Fibroblast of skin of scalp (primary cell): Measurements from ENCODE around the gene CPT2. TPM values are rescaled to one million over a fixed set of nuclear protein-coding genes. Genes with fewer than 3 reads are reported as not detected.

Experiments
- DNase-seq: peaks from one replicate; pipeline ENCODE4 v3.0.0-alpha.2; 2013
- polyA plus RNA-seq, 2 experiments: library from polyadenylated mRNA; unstranded; fragments of 120-200 nt; gene quantifications; one replicate each; pipeline ENCODE4 v1.2.1, GENCODE V29; 2013; ENCODE audit not compliant: insufficient read length in 2 of 2

Gene CPT2
- polyA plus RNA-seq (2013, experiment 1 of 2; ENCODE audit: insufficient read length) = 9.2 TPM
- 9.7 TPM for polyA plus RNA-seq (2013, experiment 2 of 2; ENCODE audit: insufficient read length)

DNA sequence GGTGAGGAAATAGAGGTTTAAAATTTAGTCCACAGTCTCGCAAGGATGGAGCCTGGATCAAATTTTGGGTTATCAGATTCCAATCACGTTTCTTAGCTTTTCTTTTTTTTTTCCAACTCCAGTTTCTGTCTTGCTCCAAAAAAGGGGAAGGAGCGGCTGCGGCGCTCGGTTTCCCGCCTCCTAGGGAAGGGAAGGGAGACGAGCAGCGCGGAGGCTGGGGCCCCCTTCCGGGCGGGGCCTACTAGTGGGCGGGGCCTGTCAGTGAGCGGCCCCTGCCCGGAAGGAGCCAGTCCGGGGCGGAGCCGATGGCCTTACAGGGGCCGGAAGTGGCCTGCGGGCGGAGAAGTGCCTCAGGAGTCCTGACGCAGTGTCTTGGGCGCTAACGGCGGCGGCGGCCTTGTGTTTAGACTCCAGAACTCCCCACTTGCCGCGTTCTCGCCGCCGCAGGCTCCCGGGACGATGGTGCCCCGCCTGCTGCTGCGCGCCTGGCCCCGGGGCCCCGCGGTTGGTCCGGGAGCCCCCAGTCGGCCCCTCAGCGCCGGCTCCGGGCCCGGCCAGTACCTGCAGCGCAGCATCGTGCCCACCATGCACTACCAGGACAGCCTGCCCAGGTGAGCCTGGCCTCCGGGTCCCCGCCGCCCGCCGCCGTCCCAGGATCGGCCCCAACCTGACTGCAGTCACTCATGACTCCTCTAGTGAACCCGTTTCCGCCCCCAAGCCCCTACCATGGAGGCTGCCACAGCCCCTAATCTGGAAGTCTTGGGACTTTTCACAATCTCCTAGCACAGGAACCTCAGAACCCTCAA is at the start of gene CPT2:
Gene CPT2 (plus strand): TSS at position 340 of the 806 bp plus-strand sequence. CDS start 120 bp downstream, at position 460.
- DNase-seq = peak; percentile 93

DNA sequence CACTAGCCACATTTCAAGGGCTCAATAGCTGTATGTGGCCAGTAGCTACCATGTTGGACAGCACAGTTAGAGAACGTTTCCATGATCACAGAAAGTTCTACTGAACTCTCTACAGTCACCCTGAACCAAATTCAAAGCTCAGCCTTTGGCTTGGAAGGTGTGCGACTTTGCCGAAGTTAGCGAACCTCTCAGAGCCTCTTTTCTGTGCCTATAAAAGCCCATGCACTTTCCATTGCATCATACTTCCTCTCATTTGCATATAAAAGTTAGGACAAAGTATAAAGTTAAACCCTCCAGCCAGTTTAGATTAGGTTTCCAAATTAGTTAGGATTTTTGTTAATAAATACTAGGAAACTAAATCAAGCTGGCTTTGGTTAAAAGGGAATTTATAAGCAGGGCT is 49.5 kb upstream of the CPT2 start:
- DNase-seq = no peak

GRCh38 chr1:53148123-53148522 is 48.5 kb upstream of the CPT2 start:
- no peak for DNase-seq

DNA sequence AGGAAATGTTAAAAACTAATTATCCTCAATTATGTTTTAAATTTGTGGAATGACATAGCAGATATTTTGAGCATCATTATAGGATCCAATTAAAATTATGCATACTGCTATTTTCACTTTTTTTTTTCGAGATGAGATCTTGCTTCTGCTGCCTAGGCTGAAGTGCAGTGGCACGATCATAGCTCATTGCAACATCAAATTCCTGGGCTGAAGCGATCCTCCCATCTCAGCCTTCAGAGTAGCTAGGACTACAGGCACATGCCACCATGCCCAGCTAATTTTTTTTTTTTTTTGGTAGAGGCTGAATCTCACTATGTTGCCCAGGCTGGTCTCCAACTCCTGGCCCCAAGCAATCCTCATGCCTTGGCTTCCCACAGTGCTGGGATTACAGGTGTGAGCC is 42.9 kb upstream of the CPT2 start:
- DNase-seq = peak; percentile 35

- no peak for DNase-seq
Observed at GRCh38 chr1:53154859-53155438, 41.7 kb upstream of the CPT2 start.

GRCh38 chr1:53155534-53155933 is 41.1 kb upstream of the CPT2 start:
- no peak for DNase-seq

DNA sequence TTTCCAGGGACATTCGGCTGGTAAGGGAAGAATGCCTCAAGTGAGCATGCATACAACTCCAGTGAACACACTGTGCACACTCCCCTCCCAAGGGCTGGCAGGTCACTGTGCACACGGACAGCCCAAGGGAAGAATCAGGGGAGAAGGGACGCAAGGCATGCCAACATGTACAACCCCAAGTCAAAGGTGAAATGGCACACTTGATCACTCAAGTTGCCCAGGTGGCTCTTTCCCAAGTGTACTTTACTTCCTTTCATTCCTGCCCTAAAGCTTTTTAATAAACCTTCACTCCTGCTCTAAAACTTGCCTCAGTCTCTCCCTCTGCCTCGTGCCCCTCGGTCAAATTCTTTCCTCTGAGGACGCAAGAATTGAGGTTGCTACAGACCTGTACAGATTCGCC is 40.7 kb upstream of the CPT2 start:
- DNase-seq = no peak

GRCh38 chr1:53156783-53157182 is 39.8 kb upstream of the CPT2 start:
- DNase-seq = no peak

DNA sequence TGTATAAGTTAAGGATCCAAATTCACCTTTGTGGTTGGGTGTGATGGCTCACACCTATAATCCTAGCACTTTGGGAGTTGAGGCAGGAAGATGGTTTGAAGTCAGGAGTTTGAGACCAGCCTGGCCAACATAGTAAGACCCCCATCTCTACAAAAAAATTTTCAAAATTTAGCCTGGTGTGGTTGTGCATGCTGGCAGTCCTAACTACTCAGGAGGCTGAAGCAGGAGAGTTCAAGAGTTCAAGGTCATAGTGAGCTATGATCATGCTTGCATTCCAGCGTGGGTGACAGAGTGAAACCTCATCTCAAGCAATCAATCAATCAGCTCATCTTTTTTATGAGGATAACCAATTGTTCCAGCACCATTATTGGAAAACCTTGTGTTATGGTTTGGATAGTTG is 37.7 kb upstream of the CPT2 start:
- no peak for DNase-seq

DNA sequence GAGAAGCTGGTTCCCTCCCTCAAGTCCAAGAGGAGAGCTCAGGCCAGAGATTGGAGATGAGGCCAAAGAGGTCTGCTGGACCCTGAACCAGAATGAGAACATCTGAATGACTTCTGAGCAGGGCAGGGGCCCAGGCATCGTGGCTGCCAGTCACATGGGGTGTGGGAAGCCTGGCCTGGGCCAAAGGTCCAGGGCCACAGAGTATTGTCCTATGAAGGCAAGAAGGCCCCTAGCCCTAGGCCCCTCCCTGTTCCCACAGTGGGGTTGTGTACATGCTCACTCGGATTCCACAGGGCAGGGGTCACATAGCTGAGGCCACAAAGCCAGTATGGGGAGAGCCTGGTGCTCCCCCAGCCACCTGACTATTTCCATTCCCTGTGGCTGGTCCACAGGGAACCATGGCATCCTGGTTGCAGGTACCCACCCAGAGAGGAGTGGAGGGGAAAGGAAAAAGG is 35.7 kb upstream of the CPT2 start:
- DNase-seq = no peak

- no peak for DNase-seq
Observed at GRCh38 chr1:53162621-53163020, 34.0 kb upstream of the CPT2 start.

DNA sequence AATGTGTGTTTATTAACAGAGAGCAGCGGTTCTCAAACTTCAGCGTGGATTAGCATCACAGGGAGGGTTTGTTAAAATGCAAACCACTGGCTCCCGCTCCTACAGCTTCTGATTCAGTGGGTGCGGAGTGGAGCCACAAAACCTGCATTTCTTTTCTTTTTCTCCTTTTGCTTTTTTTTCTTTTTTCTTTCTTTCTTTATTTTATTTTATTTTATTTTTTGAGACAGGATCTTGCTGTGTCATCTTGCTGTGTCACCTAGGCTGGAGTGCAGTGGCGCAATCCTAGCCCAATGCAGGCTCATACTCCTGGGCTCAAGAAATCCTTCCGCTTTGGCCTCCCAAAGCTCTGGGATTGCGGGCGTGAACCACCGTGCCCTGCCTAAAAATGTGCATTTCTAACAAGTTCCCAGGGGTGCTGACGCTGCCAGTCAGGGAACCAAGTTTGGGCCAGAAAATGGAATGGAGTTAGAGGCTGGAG is 33.3 kb upstream of the CPT2 start:
- no peak for DNase-seq

GRCh38 chr1:53165408-53165961 is 31.1 kb upstream of the CPT2 start:
- DNase-seq = no peak

GRCh38 chr1:53166366-53166765 is 30.3 kb upstream of the CPT2 start:
- no peak for DNase-seq

DNA sequence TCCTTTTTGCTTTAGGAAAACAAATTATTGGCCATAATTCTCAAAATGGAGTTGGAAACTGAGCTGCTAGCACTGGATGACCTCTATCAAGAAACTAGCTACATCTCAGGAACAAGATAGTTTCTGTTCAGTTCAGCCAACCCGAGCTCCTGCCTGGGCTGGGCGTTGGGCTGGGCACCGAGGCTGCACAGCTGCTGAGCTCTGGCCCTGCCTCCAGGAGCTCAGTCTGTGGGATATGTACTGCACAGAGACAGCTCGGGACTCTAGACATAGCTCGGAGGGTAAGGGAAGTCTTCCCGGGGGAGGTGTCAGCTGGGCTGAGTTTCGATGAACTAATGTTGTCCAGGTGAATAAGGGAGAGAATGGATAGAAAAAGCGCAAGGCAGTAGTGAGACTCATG is 29.7 kb upstream of the CPT2 start:
- DNase-seq = no peak

DNA sequence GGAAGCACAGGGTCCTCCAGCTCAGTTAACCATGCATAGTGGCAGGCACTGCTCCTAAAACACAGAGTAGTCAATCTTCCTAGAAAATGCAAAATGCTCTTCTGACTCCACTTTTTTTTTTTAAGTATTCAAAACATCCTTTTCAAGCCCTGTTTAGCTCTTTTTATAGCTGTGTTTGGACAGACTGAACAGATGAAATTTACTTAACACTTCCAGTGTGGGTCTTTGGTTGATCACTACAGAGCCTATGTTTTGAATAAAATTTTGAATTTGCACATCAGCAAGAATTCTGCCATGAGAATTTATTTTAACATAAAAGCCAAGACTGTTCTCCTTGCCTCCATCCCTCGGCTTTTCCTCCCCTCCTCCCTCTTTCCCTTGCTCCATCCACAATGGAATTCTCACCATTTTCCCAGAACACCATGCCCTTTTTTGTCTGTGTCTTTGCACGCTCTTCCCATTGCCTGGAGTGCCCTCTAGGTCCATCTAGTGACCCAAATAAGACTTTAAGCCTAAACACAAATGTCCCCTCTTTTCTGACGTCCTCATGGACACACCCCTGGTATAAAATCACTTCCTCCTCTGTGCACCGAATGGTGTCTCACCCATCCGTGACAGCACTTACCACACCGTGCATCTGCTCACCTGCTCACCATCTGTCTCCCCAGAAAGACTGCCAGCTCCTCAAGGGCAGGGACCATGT is 24.0 kb upstream of the CPT2 start:
- DNase-seq = peak; percentile 91

DNA sequence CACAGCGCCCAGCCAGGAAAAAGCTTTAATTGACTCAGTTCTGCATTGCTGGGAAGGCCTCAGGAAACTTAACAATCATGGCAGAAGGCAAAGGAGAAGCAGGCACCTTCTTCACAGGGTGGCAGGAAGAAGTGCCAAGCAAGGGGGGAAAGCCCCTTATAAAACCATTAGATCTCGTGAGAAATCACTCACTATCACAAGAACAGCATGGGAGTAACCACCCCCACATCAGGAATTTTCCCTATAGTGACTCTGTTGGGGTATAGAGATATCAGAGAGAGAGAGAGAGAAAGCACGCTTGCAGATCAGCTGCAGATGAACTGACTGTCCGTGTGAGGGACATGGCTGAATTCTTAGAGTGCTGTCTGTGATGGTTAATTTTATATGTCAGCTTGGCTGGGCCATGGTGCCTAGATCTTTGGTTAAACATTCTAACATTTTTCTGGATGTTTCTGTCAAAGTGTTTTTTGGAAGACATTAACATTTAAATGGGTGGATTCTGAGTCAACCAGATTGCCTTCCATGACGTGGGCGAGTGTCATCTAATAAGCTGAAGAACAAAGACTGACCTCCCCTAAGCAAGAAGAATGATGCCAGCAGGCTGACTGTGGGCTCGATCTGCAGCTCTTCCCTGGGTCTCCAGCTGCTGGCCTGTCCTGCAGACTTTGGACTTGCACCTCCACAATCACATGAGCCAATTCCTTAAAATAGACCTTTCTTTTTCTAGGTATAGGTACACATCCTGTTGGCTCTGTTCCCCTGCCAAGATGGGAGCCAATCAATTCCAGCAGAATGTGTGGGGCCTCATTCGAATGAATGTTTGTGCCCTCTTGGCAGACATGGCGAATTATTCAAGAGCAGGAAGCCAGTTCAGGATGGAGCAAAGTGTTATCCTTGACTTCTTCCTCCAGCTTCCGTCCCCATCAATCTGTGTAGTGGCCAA is 21.4 kb upstream of the CPT2 start:
- DNase-seq = no peak

DNA sequence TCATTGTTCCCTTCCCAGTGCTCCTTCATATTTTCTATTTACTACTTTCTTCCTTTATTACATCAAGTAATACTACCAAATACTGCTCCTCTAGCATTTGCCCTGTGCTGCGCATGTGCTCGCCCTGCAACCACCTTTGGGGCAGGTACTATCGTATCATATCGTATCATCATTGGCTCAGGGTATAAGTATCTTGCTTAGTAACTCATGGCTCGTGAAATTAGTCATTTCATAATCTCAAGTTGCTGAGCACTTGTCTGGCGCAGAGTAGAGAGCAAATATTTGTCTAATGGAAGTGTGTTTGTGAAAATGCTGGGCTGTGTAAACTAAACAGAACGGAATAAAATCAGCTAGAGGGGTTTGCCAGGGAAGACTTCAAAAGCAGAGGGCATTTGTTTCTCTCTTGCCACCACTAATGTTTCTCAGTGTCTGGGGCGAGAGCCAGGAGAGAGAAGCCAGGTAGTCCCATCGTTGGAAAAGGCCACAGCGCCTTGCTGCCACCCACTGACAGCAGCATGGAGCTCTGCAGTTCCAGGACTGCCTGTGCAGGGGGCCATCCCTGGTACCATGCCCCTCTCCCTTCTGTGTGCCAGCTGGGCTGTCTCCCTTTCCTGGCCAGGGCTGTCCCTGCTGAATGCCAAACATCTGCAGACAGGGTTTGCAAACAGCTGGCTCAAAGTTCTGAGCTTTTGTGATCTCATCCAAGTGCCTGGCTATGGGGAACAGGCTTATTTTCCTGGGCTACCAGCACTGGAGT is 20.0 kb upstream of the CPT2 start:
- DNase-seq = no peak

DNA sequence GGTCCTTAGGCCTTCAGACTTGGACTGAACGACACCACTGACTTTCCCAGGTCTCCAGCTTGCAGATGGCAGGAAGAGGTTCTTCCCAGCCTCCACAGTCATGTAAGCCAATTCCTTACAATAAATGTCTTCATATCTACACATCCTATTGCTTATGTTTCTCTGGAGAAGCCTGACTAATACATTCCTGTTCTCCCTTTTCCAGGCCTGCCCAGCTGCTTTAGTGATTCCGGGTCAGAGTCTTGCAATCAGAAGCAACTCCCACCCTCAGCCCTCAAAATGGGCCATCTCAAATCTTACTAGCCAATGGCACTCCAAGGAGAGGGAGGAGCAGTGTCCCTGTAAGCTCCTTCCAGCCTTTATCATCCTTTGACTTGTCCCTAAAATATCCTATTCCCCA is 16.4 kb upstream of the CPT2 start:
- DNase-seq = peak; percentile 76

GRCh38 chr1:53180951-53181350 is 15.7 kb upstream of the CPT2 start:
- DNase-seq = no peak

- DNase-seq = peak; percentile 82
Observed at GRCh38 chr1:53182111-53182593, 14.5 kb upstream of the CPT2 start.
